Astrocyte of the cerebellum (primary cell): ENCODE data around the gene ZNF71.
A peak's percentile ranks its signal among the peaks of the same experiment; 100 is the strongest.

Experiments used
- DNase-seq: peaks from one replicate; pipeline ENCODE4 v3.0.0-alpha.2; 2011; ENCODE audit warnings: low read depth
- H3K4me3 ChIP-seq: 2 replicates; pipeline ENCODE4 v1.5.1; 2011; ENCODE audit warnings: mild to moderate bottlenecking, low read depth, low read length, moderate library complexity
- CTCF ChIP-seq: IDR thresholded peaks from 2 replicates; pipeline ENCODE4 v1.5.1; 2012; ENCODE audit warnings: low read length, low read depth, moderate library complexity, mild to moderate bottlenecking; ENCODE audit errors: missing control alignments
- in situ Hi-C: cut with HindIII; loops from 2 replicates; pipeline ENCODE4 v1.10.0; 2017; ENCODE audit warnings: low sequenced_read_pairs

Gene ZNF71

GRCh38 chr19:56572589-56572988 lies 22.5 kb upstream of the ZNF71 start:
- no peak for TF ChIP-seq CTCF
- in situ Hi-C loops: no loop called here
- DNase-seq: no peak
- H3K4me3 ChIP-seq: no peak overlapping the region

GRCh38 chr19:56573914-56574313 lies 21.2 kb upstream of the ZNF71 start:
- DNase-seq: no peak
- in situ Hi-C loops: no loop called here
- H3K4me3 ChIP-seq: no peak overlapping the region
- no peak for TF ChIP-seq CTCF

- no peak for DNase-seq
- no peak for TF ChIP-seq CTCF
- in situ Hi-C loops: no loop called here
- no peak overlapping the region for H3K4me3 ChIP-seq
Measured at GRCh38 chr19:56577719-56578602, 17.1 kb upstream of the ZNF71 start.

GRCh38 chr19:56594446-56594782 lies 688 bp upstream of the ZNF71 start:
- in situ Hi-C loops: no loop called here
- TF ChIP-seq CTCF: no peak
- peak overlapping the region; percentile 78 for H3K4me3 ChIP-seq
- no peak for DNase-seq

- TF ChIP-seq CTCF: no peak
- DNase-seq: no peak
- in situ Hi-C loops: no loop called here
- H3K4me3 ChIP-seq: peak overlapping the region; percentile 78
Measured at GRCh38 chr19:56595548-56595899, 422 bp downstream of the ZNF71 start.

GRCh38 chr19:56596676-56597075 lies 1.6 kb downstream of the ZNF71 start:
- in situ Hi-C loops: no loop called here
- H3K4me3 ChIP-seq: no peak overlapping the region
- DNase-seq: no peak
- no peak for TF ChIP-seq CTCF
